ENCODE measurements around the gene VAMP2. TPM values are rescaled to one million over a fixed set of nuclear protein-coding genes. Genes with fewer than 3 reads are reported as not detected.

The VAMP2 gene
- total and polyA plus RNA-seq, 10 of the 15 experiments (the other 5 are each of a cell fraction or from before 2014, with no cell fraction given) = 3.0 to 35.2 (median 25.0) TPM

- TF ChIP-seq CTCF (IDR thresholded peaks at IDR 0.05 in 2 of 3, conservative IDR thresholded peaks at IDR 0.05 in 1 of 3; ENCODE audit: control insufficient read depth in 2 of 3, extremely low read depth in 1 of 3, insufficient read depth in 1 of 3, low read depth in 3 of 3, low read length in 3 of 3) (no peak), PAX5 (IDR thresholded peaks at IDR 0.05; ENCODE audit: borderline replicate concordance, low read depth, low read length) (0 out of 2 replicates have a peak, but pooled peaks have one; percentile 2), IKZF1 (conservative IDR thresholded peaks at IDR 0.05) (peak; percentile 46), PKNOX1 (IDR thresholded peaks at IDR 0.05) (0 out of 2 replicates have a peak, but pooled peaks have one; percentile 23), RCOR1 (conservative IDR thresholded peaks at IDR 0.05; ENCODE audit: low read depth, low read length) (no peak), RELA (IDR thresholded peaks at IDR 0.05; ENCODE audit: borderline replicate concordance, partially characterized antibody) (no peak), NFYB (IDR thresholded peaks at IDR 0.05; ENCODE audit: insufficient read depth, low read depth, low read length) (no peak), NBN (IDR thresholded peaks at IDR 0.05) (peak; percentile 80; the same call in 1 of the 2 replicates), EZH2 (IDR thresholded peaks at IDR 0.05; ENCODE audit: borderline replicate concordance, control insufficient read depth, low read depth, low read length) (no peak), MAX (IDR thresholded peaks at IDR 0.05; ENCODE audit: low read depth, low read length) (no peak), CEBPB (IDR thresholded peaks at IDR 0.05; ENCODE audit: borderline replicate concordance in 1 of 2, low read depth in 2 of 2, low read length in 2 of 2) (no peak), CHD1 (IDR thresholded peaks at IDR 0.05; ENCODE audit: low read depth, low read length) (0 out of 2 replicates have a peak, but pooled peaks have one; percentile 15), ZBTB40 (IDR thresholded peaks at IDR 0.05; ENCODE audit: borderline replicate concordance) (peak; percentile 42; the same call in 1 of the 2 replicates), NR2F1 (conservative IDR thresholded peaks at IDR 0.05) (no peak), EED (IDR thresholded peaks at IDR 0.05; ENCODE audit: low read depth) (peak; percentile 38), FOS (IDR thresholded peaks at IDR 0.05; ENCODE audit: borderline replicate concordance, extremely low read depth, insufficient read length) (no peak), ATF2 (IDR thresholded peaks at IDR 0.05; ENCODE audit: low read length) (no peak), NRF1 (conservative IDR thresholded peaks at IDR 0.05; ENCODE audit: low read depth, low read length) (no peak), KDM1A (IDR thresholded peaks at IDR 0.05; ENCODE audit: borderline replicate concordance) (no peak), DPF2 (IDR thresholded peaks at IDR 0.05) (no peak)
Measured at GRCh38 chr17:8210761-8211458, 48.2 kb upstream of the VAMP2 start (continued).

Measured in GM12878 (cell line).